Measurements from ENCODE around the gene RIMKLA. TPM values are rescaled to one million over a fixed set of nuclear protein-coding genes. Genes with fewer than 3 reads are reported as not detected.

The RIMKLA gene
- total RNA-seq, 1 donor from 2014 or later, result 0.31 TPM

- Mint-ChIP-seq H3K4me3 (no peak overlapping the region), H3K9me3 (no peaks in the 10 kb centered on the region), H3K4me1 (peaks cover 34% of the 10 kb centered on the region), H3K36me3 (no peaks in the 10 kb centered on the region), H3K27me3 (ENCODE audit: low read depth) (peaks cover 3% of the 10 kb centered on the region), H3K27ac (no peak overlapping the region)
- DNase-seq (ENCODE audit: low spot score in 2 of 2, unreplicated experiment in 2 of 2), result no peak
- no peak for TF ChIP-seq CTCF (IDR thresholded peaks at IDR 0.05; ENCODE audit: unreplicated experiment)
Observed at GRCh38 chr1:42417166-42417565, 36.6 kb downstream of the RIMKLA start.

GRCh38 chr1:42418516-42418915 lies 37.9 kb downstream of the RIMKLA start:
- H3K9me3 Mint-ChIP-seq, result no peaks in the 10 kb centered on the region
- no peak overlapping the region for H3K4me3 Mint-ChIP-seq
- no peak overlapping the region for H3K27ac Mint-ChIP-seq
- TF ChIP-seq CTCF (IDR thresholded peaks at IDR 0.05; ENCODE audit: unreplicated experiment), result no peak
- peaks cover 42% of the 10 kb centered on the region for H3K4me1 Mint-ChIP-seq
- no peaks in the 10 kb centered on the region for H3K36me3 Mint-ChIP-seq
- no peak for DNase-seq (ENCODE audit: low spot score in 2 of 2, unreplicated experiment in 2 of 2)
- peaks cover 3% of the 10 kb centered on the region for H3K27me3 Mint-ChIP-seq (ENCODE audit: low read depth)

- Mint-ChIP-seq H3K36me3 (no peaks in the 10 kb centered on the region), H3K9me3 (no peaks in the 10 kb centered on the region), H3K4me3 (no peak overlapping the region), H3K4me1 (peaks cover 48% of the 10 kb centered on the region), H3K27me3 (ENCODE audit: low read depth) (peaks cover 3% of the 10 kb centered on the region), H3K27ac (no peak overlapping the region)
- DNase-seq (ENCODE audit: low spot score in 2 of 2, unreplicated experiment in 2 of 2), result no peak
- no peak for TF ChIP-seq CTCF (IDR thresholded peaks at IDR 0.05; ENCODE audit: unreplicated experiment)
Observed at GRCh38 chr1:42419126-42419821, 38.7 kb downstream of the RIMKLA start.

GRCh38 chr1:42420121-42420520 lies 39.5 kb downstream of the RIMKLA start:
- no peak for DNase-seq (ENCODE audit: low spot score in 2 of 2, unreplicated experiment in 2 of 2)

GRCh38 chr1:42420911-42421585 lies 40.5 kb downstream of the RIMKLA start:
- peak overlapping the region; percentile 65 for H3K27ac Mint-ChIP-seq
- no peaks in the 10 kb centered on the region for H3K27me3 Mint-ChIP-seq (ENCODE audit: low read depth)
- H3K4me3 Mint-ChIP-seq, result peak overlapping the region; percentile 36
- no peaks in the 10 kb centered on the region for H3K9me3 Mint-ChIP-seq
- TF ChIP-seq CTCF (IDR thresholded peaks at IDR 0.05; ENCODE audit: unreplicated experiment), result no peak
- peaks cover 48% of the 10 kb centered on the region for H3K4me1 Mint-ChIP-seq
- H3K36me3 Mint-ChIP-seq, result no peaks in the 10 kb centered on the region
- peak; percentile 61 to 73 for DNase-seq (ENCODE audit: low spot score in 2 of 2, unreplicated experiment in 2 of 2)

More at GRCh38 chr1:42420121-42420520, 39.5 kb downstream of the RIMKLA start:
- H3K36me3 Mint-ChIP-seq, result no peaks in the 10 kb centered on the region
- no peaks in the 10 kb centered on the region for H3K9me3 Mint-ChIP-seq
- peaks cover 48% of the 10 kb centered on the region for H3K4me1 Mint-ChIP-seq
- H3K27me3 Mint-ChIP-seq (ENCODE audit: low read depth), result peaks cover 1% of the 10 kb centered on the region
- H3K4me3 Mint-ChIP-seq, result no peak overlapping the region
- no peak overlapping the region for H3K27ac Mint-ChIP-seq
- no peak for TF ChIP-seq CTCF (IDR thresholded peaks at IDR 0.05; ENCODE audit: unreplicated experiment)
